ENCODE results near the gene ATP8B2. TPM values are rescaled to one million over a fixed set of nuclear protein-coding genes. Genes with fewer than 3 reads are reported as not detected.

The ATP8B2 gene
- total and polyA plus RNA-seq, 10 of the 15 experiments (the other 5 are each of a cell fraction or from before 2014, with no cell fraction given), result 0.44 to 61.8 (median 15.0) TPM

DNA sequence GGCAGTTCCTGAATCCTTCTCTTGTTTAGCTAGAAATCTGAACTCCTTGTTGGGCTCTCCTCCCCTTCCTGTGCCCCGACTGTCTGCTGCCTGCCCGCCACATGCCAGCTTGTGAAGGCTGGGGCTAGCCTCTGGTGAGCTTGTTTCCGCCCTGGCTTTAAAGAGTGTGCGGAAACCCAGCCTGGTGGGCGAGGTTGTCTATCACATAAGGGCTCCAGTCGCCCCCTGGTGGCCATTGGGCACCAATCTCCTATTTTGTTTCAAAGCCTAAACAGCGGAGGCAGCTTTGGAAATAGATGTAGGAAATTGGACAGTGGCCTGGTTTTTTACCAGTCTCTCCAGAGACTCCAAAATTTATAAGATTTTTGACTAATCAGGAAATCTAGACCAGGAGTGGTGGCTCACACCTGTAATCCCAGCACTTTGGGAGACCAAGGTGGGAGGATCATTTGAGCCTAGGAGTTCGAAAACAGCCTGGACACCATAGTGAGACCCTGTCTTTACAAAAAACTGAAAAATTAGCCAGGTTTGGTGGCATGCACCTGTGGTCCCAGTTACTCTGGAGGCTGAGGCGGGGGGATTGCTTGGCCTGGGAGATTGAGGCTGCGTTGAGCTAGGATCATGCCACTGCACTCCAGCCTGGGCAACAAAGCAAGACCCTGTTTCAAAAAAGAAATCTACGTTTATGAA is 9.8 kb downstream of the ATP8B2 start:
- Histone ChIP-seq H3K9me3 (replicated peaks; ENCODE audit: control insufficient read depth, insufficient read depth, low read length) (no peaks in the 10 kb centered on the region), H3K4me3 (no peak overlapping the region), H4K20me1 (ENCODE audit: control insufficient read depth, insufficient read depth) (no peaks in the 10 kb centered on the region), H3K4me2 (ENCODE audit: control insufficient read depth, insufficient read depth) (no peak overlapping the region), H3K9ac (ENCODE audit: control insufficient read depth, insufficient read depth, low read length) (no peak overlapping the region), H3K4me1 (ENCODE audit: control insufficient read depth, insufficient read depth, low read length) (no peaks in the 10 kb centered on the region), H3K79me2 (ENCODE audit: control insufficient read depth, insufficient read depth, low read length) (no peaks in the 10 kb centered on the region), H2AFZ (ENCODE audit: control insufficient read depth, low read depth, low read length) (no peak overlapping the region), H3K36me3 (ENCODE audit: control insufficient read depth in 2 of 2, insufficient read depth in 2 of 2, low read length in 1 of 2) (peaks cover 0 to 12% of the 10 kb centered on the region in 2 experiments; a peak in 3 of 4 replicates), H3K27me3 (replicated peaks in 1 of 2; ENCODE audit: control insufficient read depth in 2 of 2, insufficient read depth in 2 of 2, low read length in 1 of 2) (no peaks in the 10 kb centered on the region), H3K27ac (ENCODE audit: control insufficient read depth, insufficient read depth) (no peak overlapping the region)
- BruUV-seq (replicated peaks), result no TSS peak
- DNase-seq (ENCODE audit: low read depth, low spot score) (no peak), FAIRE-seq (no peak), ATAC-seq (peak; percentile 99)
- ChIA-PET RAD21 (ENCODE audit: unreplicated experiment) (interaction anchor here (0.6 to 5.0 kb wide), 26 partner anchors 10 to 801 kb away, joined by 3 to 43 read pairs (median 5); partner anchors contain the start of genes ATP8B2 and UBAP2L), POLR2A (interaction anchor here (0.6 to 1.6 kb wide), 5 partner anchors 11 to 155 kb away, joined by 3 to 5 read pairs (median 3); partner anchors contain the start of gene HAX1), CTCF (interaction anchor here (0.5 to 5.8 kb wide), 81 partner anchors 8 to 1429 kb away, joined by 3 to 104 read pairs (median 4); partner anchors contain the start of genes AQP10, ATP8B2, HAX1 and PMVK), SMC1A (ENCODE audit: uncharacterized antibody, unreplicated experiment) (interaction anchor here (0.6 to 3.0 kb wide), 29 partner anchors 10 to 364 kb away, joined by 3 to 39 read pairs (median 4); partner anchors contain the start of genes ATP8B2 and HAX1)
- in situ Hi-C loops (cut with MboI), result loop anchor here (10.0 kb wide), 1 partner anchor 150 kb away; no protein-coding TSS in a partner anchor
- intact Hi-C loops (cut with micrococcal nuclease; ENCODE audit: unreplicated experiment), result loop anchor here (1.0 to 5.0 kb wide), 5 partner anchors 58 to 212 kb away; partner anchors contain the start of gene HAX1
- 28% methylated on average over 11 of the region's 11 CpGs for WGBS (ENCODE audit: insufficient coverage, insufficient replicate concordance, low lambda C conversion rate, missing lambda C conversion rate)
- TF ChIP-seq, protein P1, sequence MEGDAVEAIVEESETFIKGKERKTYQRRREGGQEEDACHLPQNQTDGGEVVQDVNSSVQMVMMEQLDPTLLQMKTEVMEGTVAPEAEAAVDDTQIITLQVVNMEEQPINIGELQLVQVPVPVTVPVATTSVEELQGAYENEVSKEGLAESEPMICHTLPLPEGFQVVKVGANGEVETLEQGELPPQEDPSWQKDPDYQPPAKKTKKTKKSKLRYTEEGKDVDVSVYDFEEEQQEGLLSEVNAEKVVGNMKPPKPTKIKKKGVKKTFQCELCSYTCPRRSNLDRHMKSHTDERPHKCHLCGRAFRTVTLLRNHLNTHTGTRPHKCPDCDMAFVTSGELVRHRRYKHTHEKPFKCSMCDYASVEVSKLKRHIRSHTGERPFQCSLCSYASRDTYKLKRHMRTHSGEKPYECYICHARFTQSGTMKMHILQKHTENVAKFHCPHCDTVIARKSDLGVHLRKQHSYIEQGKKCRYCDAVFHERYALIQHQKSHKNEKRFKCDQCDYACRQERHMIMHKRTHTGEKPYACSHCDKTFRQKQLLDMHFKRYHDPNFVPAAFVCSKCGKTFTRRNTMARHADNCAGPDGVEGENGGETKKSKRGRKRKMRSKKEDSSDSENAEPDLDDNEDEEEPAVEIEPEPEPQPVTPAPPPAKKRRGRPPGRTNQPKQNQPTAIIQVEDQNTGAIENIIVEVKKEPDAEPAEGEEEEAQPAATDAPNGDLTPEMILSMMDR (IDR thresholded peaks at IDR 0.05 in 2 of 3, conservative IDR thresholded peaks at IDR 0.05 in 1 of 3; ENCODE audit: control insufficient read depth in 2 of 3, extremely low read depth in 1 of 3, insufficient read depth in 1 of 3, low read depth in 3 of 3, low read length in 3 of 3), result peak; percentile 75 to 88 (median 84)
- TF ChIP-seq MYC (IDR thresholded peaks at IDR 0.05; ENCODE audit: insufficient read depth, insufficient read length, insufficient replicate concordance, low read length, severe bottlenecking) (no peak), NFYB (IDR thresholded peaks at IDR 0.05; ENCODE audit: insufficient read depth, low read depth, low read length) (no peak), SMC3 (IDR thresholded peaks at IDR 0.05; ENCODE audit: borderline replicate concordance, low read length) (peak; percentile 76; the same call in 1 of the 2 replicates), YY1 (IDR thresholded peaks at IDR 0.05; ENCODE audit: low read depth, low read length) (peak; percentile 72), SRF (IDR thresholded peaks at IDR 0.05; ENCODE audit: low read depth in 2 of 2, low read length in 2 of 2) (peak; percentile 99), POU2F2 (IDR thresholded peaks at IDR 0.05; ENCODE audit: borderline replicate concordance, low read depth, low read length) (peak; percentile 28; the same call in 1 of the 3 replicates), EGR1 (IDR thresholded peaks at IDR 0.05; ENCODE audit: borderline replicate concordance in 1 of 2, low read depth in 2 of 2, low read length in 2 of 2) (peak in 1 of 2 experiments; percentile 48; a peak in 1 of 3 replicates), BHLHE40 (IDR thresholded peaks at IDR 0.05; ENCODE audit: borderline replicate concordance in 1 of 2, low read depth in 2 of 2, low read length in 1 of 2) (peak in 1 of 2 experiments; percentile 9; a peak in 1 of 4 replicates), CREB1 (IDR thresholded peaks at IDR 0.05; ENCODE audit: low read depth) (no peak)
- TF ChIP-seq, protein P2, sequence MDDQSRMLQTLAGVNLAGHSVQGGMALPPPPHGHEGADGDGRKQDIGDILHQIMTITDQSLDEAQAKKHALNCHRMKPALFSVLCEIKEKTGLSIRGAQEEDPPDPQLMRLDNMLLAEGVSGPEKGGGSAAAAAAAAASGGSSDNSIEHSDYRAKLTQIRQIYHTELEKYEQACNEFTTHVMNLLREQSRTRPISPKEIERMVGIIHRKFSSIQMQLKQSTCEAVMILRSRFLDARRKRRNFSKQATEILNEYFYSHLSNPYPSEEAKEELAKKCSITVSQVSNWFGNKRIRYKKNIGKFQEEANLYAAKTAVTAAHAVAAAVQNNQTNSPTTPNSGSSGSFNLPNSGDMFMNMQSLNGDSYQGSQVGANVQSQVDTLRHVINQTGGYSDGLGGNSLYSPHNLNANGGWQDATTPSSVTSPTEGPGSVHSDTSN (IDR thresholded peaks at IDR 0.05; ENCODE audit: insufficient replicate concordance, low read depth, low read length), result peak; percentile 62
- TF ChIP-seq, protein P3, sequence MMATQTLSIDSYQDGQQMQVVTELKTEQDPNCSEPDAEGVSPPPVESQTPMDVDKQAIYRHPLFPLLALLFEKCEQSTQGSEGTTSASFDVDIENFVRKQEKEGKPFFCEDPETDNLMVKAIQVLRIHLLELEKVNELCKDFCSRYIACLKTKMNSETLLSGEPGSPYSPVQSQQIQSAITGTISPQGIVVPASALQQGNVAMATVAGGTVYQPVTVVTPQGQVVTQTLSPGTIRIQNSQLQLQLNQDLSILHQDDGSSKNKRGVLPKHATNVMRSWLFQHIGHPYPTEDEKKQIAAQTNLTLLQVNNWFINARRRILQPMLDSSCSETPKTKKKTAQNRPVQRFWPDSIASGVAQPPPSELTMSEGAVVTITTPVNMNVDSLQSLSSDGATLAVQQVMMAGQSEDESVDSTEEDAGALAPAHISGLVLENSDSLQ (IDR thresholded peaks at IDR 0.05), result peak; percentile 68; the same call in 1 of the 2 replicates
- TF ChIP-seq, protein P4, sequence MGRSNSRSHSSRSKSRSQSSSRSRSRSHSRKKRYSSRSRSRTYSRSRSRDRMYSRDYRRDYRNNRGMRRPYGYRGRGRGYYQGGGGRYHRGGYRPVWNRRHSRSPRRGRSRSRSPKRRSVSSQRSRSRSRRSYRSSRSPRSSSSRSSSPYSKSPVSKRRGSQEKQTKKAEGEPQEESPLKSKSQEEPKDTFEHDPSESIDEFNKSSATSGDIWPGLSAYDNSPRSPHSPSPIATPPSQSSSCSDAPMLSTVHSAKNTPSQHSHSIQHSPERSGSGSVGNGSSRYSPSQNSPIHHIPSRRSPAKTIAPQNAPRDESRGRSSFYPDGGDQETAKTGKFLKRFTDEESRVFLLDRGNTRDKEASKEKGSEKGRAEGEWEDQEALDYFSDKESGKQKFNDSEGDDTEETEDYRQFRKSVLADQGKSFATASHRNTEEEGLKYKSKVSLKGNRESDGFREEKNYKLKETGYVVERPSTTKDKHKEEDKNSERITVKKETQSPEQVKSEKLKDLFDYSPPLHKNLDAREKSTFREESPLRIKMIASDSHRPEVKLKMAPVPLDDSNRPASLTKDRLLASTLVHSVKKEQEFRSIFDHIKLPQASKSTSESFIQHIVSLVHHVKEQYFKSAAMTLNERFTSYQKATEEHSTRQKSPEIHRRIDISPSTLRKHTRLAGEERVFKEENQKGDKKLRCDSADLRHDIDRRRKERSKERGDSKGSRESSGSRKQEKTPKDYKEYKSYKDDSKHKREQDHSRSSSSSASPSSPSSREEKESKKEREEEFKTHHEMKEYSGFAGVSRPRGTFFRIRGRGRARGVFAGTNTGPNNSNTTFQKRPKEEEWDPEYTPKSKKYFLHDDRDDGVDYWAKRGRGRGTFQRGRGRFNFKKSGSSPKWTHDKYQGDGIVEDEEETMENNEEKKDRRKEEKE (IDR thresholded peaks at IDR 0.05), result no peak
